ENCODE results near the gene KIAA0232.
A peak's percentile ranks its signal among the peaks of the same experiment; 100 is the strongest.
"Not testable (repeated sequence)": the region's sequence is repeated elsewhere in the genome, so short reads cannot be mapped to it uniquely, and the experiment has no call there.

Gene KIAA0232

DNA sequence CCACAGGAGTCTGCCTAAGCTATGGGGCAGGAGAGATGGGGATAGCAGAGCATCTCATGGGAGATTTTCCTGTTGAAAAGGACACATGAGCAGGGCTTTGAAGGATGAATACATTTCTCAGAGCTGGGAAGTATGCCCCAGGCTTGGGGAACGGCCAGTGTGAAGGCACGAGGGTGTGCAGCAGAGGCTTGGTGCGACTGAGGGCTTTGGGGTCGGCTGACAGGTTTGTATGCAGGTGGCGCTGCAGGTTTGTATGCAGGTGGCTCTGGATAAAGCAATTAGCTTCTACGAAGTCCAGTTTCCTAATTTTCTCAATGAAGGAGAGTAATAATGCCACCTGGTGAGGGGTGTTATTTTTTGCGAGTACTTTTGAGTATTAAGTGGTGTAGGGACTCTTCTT is 6.8 kb upstream of the KIAA0232 start:
- DNase-seq, result no peak

DNA sequence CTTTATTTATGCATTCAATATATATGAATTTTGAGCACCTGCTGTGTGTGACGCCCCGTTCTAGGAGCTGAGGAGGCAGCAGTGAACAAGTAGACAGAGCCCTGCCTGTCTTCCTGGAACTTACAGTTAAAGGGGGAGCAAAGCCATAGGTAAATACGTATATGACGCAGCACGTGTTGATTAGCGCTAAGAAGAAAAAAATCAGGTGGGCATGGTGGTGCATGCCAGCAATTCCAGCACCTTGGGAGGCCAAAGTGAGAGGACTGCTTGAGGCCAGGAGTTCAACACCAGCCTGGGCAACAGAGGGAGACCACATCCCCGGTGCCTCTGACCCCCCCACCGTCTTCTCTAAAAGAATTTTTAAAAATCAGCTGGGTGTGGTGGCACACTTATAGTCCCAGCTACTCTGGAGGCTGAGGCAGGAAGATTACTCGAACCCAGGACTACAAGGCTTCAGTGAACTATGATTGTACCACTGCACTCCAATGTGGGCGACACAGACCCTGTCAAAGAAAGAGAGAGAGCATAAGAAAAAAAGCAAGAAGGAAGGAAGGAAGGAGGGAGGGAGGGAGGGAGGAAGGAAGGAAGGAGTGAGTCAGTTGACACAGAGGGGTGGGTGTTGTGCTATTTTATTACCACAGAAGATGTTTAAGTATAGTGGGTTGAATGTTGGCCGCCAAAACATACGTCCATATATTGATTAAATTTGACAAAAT is 5.4 kb upstream of the KIAA0232 start:
- DNase-seq, result no peak

DNA sequence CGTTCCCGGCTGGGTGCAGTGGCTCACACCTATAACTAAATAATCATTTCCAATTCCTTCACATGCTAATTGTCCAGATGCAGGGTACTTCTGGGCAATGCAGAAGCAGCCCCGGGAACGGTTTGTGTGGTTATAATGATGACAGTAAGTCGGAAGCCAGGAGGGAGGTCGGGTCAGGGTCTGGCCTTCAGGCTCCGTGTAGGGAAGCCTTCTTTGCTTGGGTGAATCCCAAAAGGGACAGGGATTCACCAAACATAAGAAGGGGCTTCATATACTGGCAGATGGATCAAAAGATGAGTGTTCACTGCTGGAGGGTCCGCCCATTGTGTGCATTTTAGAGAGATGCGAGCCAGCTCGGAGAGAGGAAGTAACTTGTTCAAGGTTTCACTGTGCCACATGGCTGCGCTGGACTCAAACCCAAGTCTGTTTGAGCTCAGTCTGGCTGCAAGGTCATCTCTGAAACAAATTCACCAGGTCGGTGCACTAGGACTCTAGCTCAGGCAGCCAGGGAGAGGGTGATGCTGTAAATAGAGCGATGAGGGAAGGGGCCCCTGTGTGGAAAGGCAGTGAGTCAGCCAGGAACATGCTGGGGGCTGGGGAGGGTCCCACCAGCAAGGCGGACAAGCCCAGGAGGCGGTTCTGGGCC is 4.8 kb upstream of the KIAA0232 start:
- no peak for DNase-seq

DNA sequence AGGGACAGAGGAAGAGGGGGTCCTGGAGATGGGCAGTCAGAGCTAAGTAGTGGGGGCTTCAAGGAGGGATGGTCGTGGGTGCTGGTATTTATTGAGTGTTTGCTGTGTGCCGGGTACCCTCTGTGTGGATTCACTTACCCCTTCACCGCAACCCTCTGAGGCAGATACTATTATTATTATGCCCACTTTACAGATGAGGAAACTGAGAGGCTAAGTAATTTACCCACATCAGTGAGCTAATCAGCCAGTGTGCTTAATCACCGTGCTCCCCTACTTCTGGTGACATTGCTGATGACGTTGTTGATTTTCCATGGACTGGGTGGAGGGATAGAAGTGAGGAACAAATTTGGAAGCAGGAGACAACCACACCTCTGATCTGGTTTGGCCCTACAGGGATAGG is 4.1 kb upstream of the KIAA0232 start:
- no peak for DNase-seq

DNA sequence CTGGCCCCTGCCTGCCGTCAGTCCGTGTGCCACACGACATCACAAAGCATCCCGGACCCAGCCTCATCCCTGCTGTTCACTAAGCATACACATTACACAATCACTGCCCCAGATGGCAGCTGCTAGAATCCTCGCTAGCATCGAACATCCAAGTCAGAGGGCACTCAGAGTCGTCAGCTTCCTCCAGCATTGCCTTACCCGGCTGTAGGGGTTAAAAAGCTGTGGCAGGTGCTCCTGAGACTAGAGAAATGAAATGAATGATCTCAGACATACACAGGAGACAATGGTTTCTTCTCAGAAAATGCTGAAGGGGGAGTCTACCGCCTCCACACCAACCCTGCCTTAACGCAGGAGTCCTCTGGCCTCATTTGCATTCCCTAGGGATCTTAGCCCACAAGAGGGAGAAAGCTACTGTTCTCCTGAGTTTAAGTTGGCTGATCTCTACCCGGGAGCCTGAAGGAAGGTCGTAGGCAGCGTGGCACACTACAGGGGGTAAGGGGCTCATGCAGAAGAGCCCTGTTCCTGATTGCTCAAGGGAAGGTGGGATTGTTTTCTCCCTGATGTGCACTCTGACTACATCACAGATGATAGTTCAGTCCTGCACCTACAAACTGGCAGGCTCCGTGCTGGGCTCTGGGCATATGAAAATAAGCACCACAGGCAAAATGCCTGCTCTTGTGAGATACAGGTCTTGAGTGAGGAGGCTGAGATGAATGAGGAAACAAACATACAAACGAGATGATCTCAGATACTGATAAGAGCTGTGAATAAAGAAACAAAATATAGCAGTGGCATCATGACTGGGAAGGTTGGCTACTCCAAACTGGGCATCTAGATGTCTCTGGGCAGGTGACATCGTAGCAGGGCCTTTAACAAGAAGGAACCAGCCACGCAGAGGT is 2.6 kb upstream of the KIAA0232 start:
- no peak for DNase-seq

DNA sequence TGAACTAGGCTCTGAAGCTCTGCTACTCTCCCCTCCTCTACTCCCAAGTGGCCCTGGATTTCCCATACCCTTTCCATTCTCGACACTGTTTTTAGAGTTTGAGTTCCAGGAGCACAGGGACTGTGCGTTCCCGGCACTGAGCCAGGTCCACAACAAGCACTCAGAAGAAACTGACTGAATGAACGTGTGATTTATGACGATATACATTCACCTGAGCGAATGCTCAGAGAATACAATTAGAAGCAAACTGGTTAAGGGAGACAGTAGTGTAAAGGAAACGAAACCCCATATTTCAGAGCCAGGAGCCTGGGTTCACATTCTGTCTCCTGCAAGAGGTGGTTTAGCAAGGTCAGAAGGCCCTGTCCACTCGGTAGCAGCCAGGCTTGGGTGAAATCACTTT is 1.4 kb upstream of the KIAA0232 start:
- DNase-seq, result no peak

DNA sequence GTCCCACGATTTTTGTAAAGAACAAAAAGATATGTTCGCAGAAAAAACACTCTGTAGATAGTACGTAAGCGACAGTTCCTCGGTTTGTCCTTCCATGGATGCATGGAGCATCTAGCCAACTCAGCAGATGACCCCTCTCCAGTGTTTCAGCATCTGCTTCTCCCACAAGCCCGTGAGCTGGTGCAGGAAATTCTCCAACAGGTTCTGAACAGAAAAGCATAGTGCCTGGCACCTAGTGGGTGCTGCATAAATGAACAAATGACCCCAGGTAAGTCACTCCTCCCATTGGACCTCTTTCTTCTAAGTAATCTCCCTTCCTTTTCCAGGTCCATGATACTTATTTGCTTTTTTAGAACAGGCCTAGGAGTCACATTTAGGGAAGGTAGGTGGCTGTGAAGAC is 966 bp upstream of the KIAA0232 start:
- DNase-seq, result no peak

DNA sequence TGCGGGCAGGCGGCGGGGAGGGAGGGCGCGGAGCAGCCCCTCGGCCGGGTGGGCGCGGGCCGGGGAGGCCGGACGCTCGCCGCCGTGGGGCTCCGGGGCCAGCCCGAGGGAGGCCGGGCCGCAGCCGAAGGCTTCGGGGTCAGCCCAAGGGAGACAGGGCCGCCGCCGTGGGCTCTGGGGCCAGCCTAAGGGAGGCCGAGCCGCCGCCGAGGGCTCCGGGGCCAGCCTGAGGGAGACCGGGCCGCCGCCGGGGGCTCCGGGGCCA is 251 bp downstream of the KIAA0232 start:
- no peak for DNase-seq

DNA sequence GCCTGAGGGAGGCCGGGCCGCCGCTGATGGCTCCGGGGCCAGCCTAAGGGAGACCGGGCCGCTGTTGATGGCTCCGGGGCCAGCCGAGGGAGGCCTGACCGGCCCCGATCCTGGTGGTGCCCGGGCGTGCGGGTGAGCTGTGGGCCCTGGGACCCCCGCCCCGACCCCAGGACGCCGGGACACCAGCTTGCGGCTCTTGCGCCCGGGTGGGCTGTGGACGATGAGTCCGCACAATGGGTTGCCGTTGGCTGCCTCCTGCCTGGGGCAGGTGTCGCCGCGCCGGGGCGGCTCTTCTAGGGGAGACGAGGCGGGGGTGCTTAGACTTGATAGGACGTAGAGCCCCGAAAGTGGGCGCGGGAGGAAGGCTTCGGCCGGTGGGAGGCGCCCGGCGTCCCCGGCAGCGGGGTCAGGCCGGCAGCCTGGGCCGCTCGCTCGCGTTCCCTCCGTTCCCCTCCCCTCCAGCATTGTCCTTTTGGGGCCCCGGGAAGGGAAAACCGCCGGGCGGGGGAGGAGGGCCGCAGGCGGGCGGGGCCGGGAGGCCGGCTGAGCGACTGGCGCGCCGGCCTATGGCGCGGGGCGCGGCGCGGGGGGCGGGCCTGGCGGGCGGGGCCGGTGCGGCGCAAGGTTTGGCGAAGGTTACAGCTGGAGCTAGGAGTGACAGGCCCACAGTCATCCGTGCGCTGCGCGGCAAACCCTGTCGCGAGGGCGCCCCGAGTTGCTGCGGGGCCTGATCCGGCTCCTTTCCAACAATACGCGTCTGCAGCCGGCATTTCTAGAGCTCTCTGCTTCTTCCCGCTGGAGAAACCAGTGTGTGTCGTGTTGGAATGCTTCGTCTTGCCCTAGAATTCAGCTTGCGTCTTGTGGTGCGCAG is 819 bp downstream of the KIAA0232 start:
- peak; percentile 55 for DNase-seq

DNA sequence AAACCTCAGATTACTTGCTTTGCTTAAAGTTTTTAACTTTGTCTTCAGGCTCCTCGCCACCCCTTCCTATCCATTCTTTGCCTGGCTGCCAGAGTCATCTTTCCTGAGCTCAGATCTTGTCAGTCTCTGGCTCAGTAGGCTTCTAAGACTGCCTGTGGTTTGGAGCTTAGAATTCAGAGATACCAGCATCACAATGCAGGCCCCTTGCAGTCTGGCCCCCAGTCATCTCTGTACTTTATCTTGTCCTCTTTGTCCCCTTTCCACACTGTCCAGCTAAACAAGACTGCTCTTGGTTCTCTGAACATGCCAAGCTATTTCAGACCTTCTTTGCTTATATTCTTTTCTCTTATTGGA is 3.0 kb downstream of the KIAA0232 start:
- DNase-seq, result no peak

DNA sequence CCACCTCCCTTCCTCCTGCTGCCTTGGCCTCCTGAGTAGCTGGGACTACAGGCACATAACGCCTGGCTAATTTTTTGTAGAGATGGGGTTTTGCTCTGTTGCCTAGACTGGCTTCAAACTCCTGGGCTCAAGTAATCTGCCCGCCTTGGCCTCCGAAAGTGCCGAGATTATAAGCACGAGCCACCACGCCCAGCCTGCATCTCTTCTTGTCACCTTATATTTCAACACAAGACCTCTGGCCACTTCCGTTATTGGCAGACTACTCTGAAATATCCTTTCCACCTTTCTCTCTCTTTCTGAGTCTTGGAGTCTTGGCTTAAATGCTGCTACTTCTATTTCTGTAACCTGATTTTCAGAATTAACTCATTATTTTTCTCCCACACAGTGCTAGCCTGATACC is 5.6 kb downstream of the KIAA0232 start:
- DNase-seq, result no peak

DNA sequence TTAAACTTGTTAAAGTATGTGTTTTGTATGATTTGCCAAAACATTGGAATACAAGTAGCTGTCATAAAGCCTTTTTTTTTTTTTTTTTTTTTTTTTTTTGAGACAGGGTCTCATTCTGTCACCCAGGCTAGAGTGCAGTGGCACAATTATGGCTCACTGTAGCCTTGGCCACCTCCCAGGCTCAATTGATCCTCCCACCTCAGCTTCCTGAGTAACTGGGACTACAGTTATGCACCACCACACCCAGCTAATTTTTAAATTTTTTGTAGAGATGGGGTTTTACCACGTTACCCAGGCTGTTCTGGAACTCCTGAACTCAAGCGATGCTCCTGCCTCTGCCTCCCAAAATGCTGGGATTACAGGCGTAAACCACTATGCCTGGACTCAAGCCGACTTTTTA is 8.7 kb downstream of the KIAA0232 start:
- not testable (repeated sequence) for DNase-seq

DNA sequence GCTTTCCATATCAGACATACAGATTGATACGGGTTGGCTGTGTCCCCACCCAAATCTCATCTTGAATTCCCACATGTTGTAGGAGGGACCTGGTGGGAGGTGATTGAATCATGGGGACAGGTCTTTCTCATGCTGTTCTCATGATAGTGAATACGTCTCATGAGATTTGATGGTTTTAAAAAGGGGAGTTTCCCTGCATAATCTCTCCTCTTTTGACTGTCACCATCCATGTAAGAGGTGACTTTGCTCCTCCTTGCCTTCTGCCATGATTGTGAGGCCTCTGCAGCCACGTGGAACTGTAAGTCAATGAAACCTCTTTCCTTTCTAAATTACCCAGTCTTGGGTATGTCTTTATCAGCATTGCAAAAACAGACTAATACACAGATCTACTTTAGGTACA is 9.3 kb downstream of the KIAA0232 start:
- not testable (repeated sequence) for DNase-seq

DNA sequence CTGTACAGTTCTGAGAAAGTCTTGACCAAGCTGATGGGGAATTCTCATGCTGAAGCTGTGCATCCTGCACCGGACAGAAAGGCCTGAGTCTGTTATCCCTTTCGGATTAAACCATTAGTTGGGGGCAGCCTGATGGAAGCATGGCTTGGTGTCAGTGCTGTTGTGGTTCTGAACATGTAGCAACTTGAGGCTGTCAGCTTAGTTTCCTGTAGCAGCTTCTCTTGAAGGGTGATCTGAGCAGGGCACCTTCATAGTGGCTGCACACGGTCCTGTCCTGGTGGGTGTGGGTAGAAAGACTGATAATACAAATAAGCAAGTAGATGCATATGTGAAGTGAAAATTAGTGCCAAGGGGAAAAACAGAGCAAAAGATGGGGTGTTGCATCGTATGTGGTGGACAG is 11.7 kb downstream of the KIAA0232 start:
- DNase-seq, result no peak

DNA sequence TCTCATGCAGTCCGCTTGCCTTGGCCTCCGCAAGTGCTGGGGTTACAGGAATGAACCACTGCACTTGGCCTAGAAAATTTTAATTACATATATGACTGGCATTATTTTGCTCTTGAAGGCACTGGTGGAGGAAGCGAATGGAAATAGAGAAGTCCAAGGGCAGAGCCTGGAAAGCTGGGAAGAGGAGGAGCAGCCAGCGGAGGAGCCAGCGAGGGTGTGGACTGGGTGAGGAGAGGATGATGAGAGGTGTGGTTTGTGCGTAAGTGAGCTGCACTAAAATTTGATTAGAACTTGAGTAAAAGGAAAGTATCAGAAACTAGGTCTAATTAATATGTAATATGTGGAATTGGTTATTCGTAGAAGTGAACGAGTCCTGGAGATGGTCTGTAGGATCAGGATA is 13.3 kb downstream of the KIAA0232 start:
- DNase-seq, result no peak

DNA sequence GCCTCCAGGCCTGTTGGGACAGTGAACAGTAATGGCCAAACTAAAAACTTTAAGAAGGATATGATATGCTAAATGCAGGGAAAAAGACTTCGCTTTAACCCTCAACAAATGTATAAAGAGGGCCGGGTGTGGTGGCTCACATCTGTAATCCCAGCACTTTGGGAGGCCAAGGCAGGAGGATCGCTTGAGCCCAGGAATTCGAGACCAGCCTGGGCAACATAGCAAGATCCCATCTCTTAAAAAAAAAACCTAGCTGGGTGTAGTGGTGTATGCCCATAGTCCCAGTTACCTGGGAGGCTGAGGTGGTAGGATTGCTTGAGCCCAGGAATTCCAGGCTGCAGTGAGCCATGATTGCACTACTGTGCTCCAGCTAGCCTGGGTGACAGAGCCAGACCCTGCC is 14.8 kb downstream of the KIAA0232 start:
- not testable (repeated sequence) for DNase-seq

DNA sequence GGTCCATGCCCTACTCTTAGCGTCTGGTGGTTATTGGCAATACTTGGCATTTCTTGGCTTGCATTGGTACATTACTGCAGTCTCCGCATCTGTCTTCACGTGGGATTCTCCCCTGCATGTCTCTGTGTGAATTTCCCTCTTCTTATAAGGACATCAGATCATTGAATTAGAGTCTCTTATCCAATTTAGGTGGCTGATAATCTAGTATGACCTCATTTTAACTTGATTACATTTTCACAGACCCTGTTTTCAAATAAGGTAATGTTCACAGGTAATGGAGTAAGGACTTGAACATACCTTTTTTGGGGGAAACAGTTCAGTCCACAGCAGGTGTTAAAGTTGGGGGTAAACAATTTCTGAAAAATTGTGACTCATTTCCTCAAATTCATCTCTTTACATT is 16.6 kb downstream of the KIAA0232 start:
- DNase-seq, result no peak

DNA sequence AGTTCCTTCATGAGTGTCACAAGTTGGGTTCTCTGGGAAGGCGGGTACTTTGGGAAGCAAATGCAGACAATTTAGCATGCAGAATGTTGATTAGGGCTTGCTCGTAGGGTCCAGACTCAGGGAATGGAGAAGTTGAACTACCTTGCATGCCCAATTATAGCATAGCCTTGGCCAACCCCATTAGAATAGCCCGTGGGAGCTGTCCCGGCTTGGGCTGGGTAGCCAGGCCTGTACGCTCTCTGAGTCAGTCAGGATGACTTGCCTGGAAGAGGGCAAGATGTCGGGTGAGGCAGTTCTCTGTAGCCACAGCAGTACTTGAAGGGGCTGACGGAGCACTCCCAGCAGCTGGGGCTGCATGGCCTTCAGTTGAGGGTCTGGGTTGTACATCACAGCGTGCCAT is 19.5 kb downstream of the KIAA0232 start:
- no peak for DNase-seq

DNA sequence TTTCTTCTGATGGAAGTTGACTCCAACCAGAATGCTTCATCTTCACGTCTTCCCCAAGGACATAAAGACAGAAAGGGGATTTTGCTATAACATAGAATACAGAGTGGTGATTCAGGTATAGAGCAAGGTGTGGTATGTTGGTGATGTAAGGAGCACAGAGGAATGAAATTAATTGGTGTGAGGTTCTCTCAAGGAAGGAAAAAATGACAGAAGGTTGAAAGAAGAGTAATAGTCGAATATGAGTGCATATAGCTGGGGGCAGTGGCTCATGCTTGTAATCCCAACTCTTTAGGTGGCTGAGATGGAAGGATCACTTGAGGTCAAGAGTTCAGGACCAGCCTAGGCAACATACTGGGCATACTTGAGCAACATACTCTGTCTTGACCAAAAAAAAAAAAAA is 20.1 kb downstream of the KIAA0232 start:
- no peak for DNase-seq

DNA sequence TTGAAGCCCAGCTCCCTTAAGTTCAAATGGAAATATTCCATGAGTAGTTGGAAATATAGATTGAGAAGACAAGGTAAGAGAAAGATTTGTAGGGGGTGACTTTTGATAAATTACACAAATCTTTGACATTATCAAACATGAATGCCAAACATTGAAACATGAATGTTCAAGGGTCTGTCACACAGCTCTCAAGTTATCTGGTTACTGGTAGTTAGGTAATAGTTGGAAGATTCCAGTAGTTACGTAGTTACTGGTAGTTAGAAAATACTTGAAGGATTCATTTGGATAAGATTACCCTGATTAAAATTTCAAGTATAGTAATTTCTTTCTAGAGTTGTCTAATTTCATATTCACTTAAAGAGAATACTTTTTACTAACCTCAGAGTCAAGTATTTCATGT is 20.7 kb downstream of the KIAA0232 start:
- DNase-seq, result no peak

DNA sequence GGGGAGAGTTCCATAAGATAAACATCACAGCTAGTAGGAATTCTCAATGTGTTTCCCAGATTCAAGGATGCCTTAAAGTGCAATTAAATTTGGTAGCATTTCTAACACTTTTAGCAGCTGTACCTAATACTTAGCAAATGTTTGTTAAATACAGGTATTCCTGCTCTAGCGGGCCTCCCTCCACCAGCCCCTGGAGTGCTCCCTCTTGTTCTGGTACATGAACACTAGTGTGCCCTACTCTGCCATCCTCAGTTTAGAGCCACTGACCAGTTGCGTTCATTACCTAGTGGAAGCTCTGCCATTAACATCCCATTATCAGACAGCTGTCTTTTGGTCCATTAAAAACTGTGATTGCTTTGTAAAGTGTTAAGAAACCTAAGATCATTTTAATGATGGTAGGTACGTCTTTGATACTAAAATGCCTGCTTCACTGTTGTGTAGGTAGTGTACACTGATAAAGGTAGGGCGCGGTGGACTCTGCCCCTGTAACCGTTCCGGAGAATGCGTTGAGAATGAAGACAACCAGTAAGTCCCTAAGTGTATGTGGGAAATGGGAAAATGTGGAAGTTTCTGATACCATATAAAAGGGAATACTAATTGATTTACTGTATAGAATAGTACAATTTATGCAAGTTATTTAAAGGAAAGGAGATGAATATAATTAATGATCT is 21.7 kb downstream of the KIAA0232 start:
- no peak for DNase-seq

DNA sequence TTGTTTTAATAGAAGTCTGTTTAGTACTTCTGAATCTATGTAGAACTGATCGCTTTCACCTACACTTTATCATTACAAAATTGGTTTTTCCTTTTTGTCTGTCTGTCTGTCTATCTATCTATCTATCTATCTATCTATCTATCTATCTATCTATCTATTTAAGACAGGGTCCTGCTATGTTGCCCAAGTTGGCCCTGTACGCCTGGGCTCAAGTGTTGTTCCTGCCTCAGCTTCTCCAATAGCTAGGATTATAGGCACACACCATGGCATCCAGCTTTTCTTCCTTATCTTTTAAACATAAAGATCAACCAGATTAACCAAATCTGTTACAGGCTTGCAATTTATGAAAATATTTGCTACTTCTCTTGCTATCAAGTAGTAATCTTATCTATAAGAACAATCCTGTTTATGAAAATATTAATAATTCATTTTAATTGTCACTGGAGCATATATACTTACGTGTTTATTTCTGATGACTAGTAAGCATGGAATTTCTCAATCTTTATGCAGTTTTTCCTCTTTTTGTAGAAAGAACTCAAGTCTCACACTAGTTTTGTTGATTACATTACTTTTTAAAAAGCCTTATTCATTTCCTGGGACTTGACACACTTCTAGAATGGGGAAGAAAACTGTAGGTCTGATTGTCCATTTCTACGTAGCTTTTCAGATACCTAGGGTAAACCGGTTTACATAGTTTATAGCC is 24.5 kb downstream of the KIAA0232 start:
- no peak for DNase-seq
